HepG2 (cell line): ENCODE data around the gene THY1. TPM values are rescaled to one million over a fixed set of nuclear protein-coding genes. Genes with fewer than 3 reads are reported as not detected.

Source experiments
- ATAC-seq: fragments of 200-7000 bp; cut with Tn5 transposase; 3 replicates; pipeline ENCODE4 v1.9.1; 2020; ENCODE audit warnings: mild to moderate bottlenecking, moderate library complexity
- BruUV-seq: library from RNA; stranded (reverse); fragments of 400-500 nt; replicated peaks from 2 replicates; lab custom pipeline; 2021; lab: Mats Ljungman, UMichigan
- CTCF ChIA-PET: fragments of 300-600 bp; formaldehyde crosslinking; extraction: SDS; loops from one replicate; lab custom pipeline; 2021; ENCODE audit warnings: low total read pairs, inconsistent platforms, low intra/inter-chr PET ratio; lab: Yijun Ruan, JAX
- POLR2A ChIA-PET: fragments of 350-600 bp; sonication (Branson Sonifier 250); formaldehyde crosslinking; loops from one replicate; lab custom pipeline; 2020; ENCODE audit warnings: antibody characterized with exemption, inconsistent platforms; lab: Yijun Ruan, JAX
- DNase-seq: peaks from one replicate; pipeline ENCODE4 v3.0.0-alpha.2; 2015; ENCODE audit warnings: low spot score
- FAIRE-seq: peaks from 3 replicates; lab custom pipeline; 2011; peaks lifted over from hg19 to GRCh38; lab: Jason Lieb, UNC
- H2AFZ ChIP-seq: one replicate; pipeline ENCODE4 v1.6.1; 2011; ENCODE audit warnings: low read length, inconsistent platforms
- H3K27ac ChIP-seq: fragments of 300-600 bp; 3 replicates; pipeline ENCODE4 v1.8.0; 2011; ENCODE audit warnings: mixed run types, mild to moderate bottlenecking, mixed read lengths, low read length, inconsistent platforms; ENCODE audit not compliant: insufficient read depth; ENCODE audit errors: extremely low read length
- H3K27me3 ChIP-seq, 2 experiments: fragments of 200-600 bp in 1 of 2; 2 replicates in 1 of 2; 3 replicates in 1 of 2; pipeline versions ENCODE4 v1.6.0 to v1.8.0; 2011; ENCODE audit warnings: low read length in 2 of 2, mild to moderate bottlenecking in 2 of 2, moderate library complexity in 2 of 2, inconsistent platforms in 1 of 2; ENCODE audit not compliant: insufficient read depth in 2 of 2, control insufficient read depth in 1 of 2
- H3K36me3 ChIP-seq, 2 experiments: fragments of 200-600 bp in 1 of 2; replicated peaks in 1 of 2; 2 replicates in 1 of 2; 3 replicates in 1 of 2; pipeline versions ENCODE4 v1.5.1 to v1.8.0; 2011; ENCODE audit warnings: low read length in 2 of 2, inconsistent platforms in 1 of 2; ENCODE audit not compliant: insufficient read depth in 2 of 2, control insufficient read depth in 1 of 2
- H3K4me1 ChIP-seq: 2 replicates; pipeline ENCODE4 v1.5.1; 2012; ENCODE audit warnings: low read length, inconsistent platforms; ENCODE audit not compliant: insufficient read depth
- H3K4me2 ChIP-seq: 2 replicates; pipeline ENCODE4 v1.6.0; 2011; ENCODE audit warnings: low read depth, low read length, inconsistent platforms
- H3K4me3 ChIP-seq, 3 experiments: fragments of 200-600 bp in 1 of 3; sonication (generic), shearing (Covaris generic) in 1 of 3; replicated peaks in 1 of 3; 2 replicates each; pipeline ENCODE4 v1.5.1; 2011 to 2016; ENCODE audit warnings: low read length in 3 of 3, inconsistent platforms in 2 of 3, low read depth in 2 of 3, mild to moderate bottlenecking in 2 of 3, control low read depth in 1 of 3, mixed read lengths in 1 of 3; ENCODE audit not compliant: insufficient read depth in 1 of 3
- H3K79me2 ChIP-seq: one replicate; pipeline ENCODE4 v1.6.1; 2011; ENCODE audit warnings: low read length, inconsistent platforms; ENCODE audit not compliant: insufficient read depth
- H3K9ac ChIP-seq: 2 replicates; pipeline ENCODE4 v1.6.0; 2011; ENCODE audit warnings: mild to moderate bottlenecking, low read depth, low read length, inconsistent platforms; ENCODE audit not compliant: insufficient read depth
- H3K9me3 ChIP-seq: 2 replicates; pipeline ENCODE4 v1.5.1; 2012; ENCODE audit warnings: mild to moderate bottlenecking, low read length
- H4K20me1 ChIP-seq: 2 replicates; pipeline ENCODE4 v1.6.0; 2011; ENCODE audit warnings: inconsistent platforms, mild to moderate bottlenecking, low read length, moderate library complexity; ENCODE audit not compliant: insufficient read depth
- ATF4 ChIP-seq, 2 experiments: fragments of 450-650 bp in 1 of 2; sonication (generic) in 1 of 2; formaldehyde crosslinking; IDR thresholded peaks; 2 replicates each; pipeline versions ENCODE4 v1.5.0 to v1.8.0; 2020 to 2022; ENCODE audit warnings: mild to moderate bottlenecking in 1 of 2, missing genetic modification reagents in 1 of 2
- CC2D1A ChIP-seq: sonication (generic); formaldehyde crosslinking; IDR thresholded peaks from 2 replicates; pipeline ENCODE4 v1.8.1; 2023; ENCODE audit warnings: mild to moderate bottlenecking, missing genetic modification reagents
- CTCF ChIP-seq: sonication (generic); formaldehyde crosslinking; IDR thresholded peaks from 2 replicates; pipeline ENCODE4 v1.5.0; 2020; ENCODE audit warnings: mild to moderate bottlenecking, missing genetic modification reagents, moderate library complexity
- HIC2 ChIP-seq: sonication (generic); formaldehyde crosslinking; IDR thresholded peaks from 2 replicates; pipeline ENCODE4 v1.9.0; 2022; ENCODE audit warnings: low read depth, missing genetic modification reagents
- KDM5A ChIP-seq: fragments of 200-600 bp; sonication (generic); IDR thresholded peaks from 2 replicates; pipeline ENCODE4 v1.7.0; 2018; ENCODE audit warnings: antibody characterized with exemption, mild to moderate bottlenecking, low read length, borderline replicate concordance
- MEIS1 ChIP-seq: sonication (generic); formaldehyde crosslinking; IDR thresholded peaks from 2 replicates; pipeline ENCODE4 v1.9.0; 2021; ENCODE audit warnings: mild to moderate bottlenecking, missing genetic modification reagents, moderate library complexity, borderline replicate concordance
- PHF5A ChIP-seq: IDR thresholded peaks from one replicate; pipeline ENCODE4 v1.6.1; 2018; ENCODE audit warnings: low read depth, missing genetic modification reagents; ENCODE audit not compliant: unreplicated experiment
- RAD21 ChIP-seq: fragments of 450-650 bp; formaldehyde crosslinking; IDR thresholded peaks from 2 replicates; pipeline ENCODE4 v1.5.0; 2020; ENCODE audit warnings: mild to moderate bottlenecking
- SP2 ChIP-seq: sonication (generic); formaldehyde crosslinking; IDR thresholded peaks from 2 replicates; pipeline ENCODE4 v1.5.1; 2020; ENCODE audit warnings: mild to moderate bottlenecking, missing genetic modification reagents
- TEAD3 ChIP-seq: optimal IDR thresholded peaks from 2 replicates; pipeline ENCODE3; 2016; ENCODE audit warnings: borderline replicate concordance
- THAP11 ChIP-seq: IDR thresholded peaks from 2 replicates; pipeline ENCODE4 v1.6.1; 2016; ENCODE audit warnings: missing biosample characterization, missing genetic modification reagents
- TOE1 ChIP-seq: sonication (generic); formaldehyde crosslinking; IDR thresholded peaks from 2 replicates; pipeline ENCODE4 v1.4.0; 2020; ENCODE audit warnings: mild to moderate bottlenecking, missing genetic modification reagents
- ZBTB1 ChIP-seq: sonication (generic); formaldehyde crosslinking; IDR thresholded peaks from 2 replicates; pipeline ENCODE4 v1.4.0; 2020; ENCODE audit warnings: missing genetic modification reagents, borderline replicate concordance
- ZFYVE20 ChIP-seq: sonication (generic); formaldehyde crosslinking; IDR thresholded peaks from 2 replicates; pipeline ENCODE4 v1.8.0; 2023; ENCODE audit warnings: low read depth, mild to moderate bottlenecking, moderate library complexity, missing genetic modification reagents, borderline replicate concordance
- ZNF34 ChIP-seq: sonication (generic); formaldehyde crosslinking; IDR thresholded peaks from 2 replicates; pipeline ENCODE4 v1.4.0; 2020; ENCODE audit warnings: mild to moderate bottlenecking, missing genetic modification reagents, borderline replicate concordance
- ZNF629 ChIP-seq: sonication (generic); formaldehyde crosslinking; conservative IDR thresholded peaks from 2 replicates; pipeline ENCODE4 v1.5.0; 2020; ENCODE audit warnings: missing genetic modification reagents
- WGBS: methylation state at CpG from one replicate; pipeline ENCODE4 v1.1.6; 2017; ENCODE audit warnings: low lambda C conversion rate; 5-methylcytosine and 5-hydroxymethylcytosine counted together
- in situ Hi-C: cut with HindIII; loops from 2 replicates; pipeline ENCODE4 v1.10.0; 2017; ENCODE audit warnings: low pct_unique_long_range_greater_than_20kb; ENCODE audit not compliant: extremely low pct_ligation_motif_present
- intact Hi-C: fragments of 100-400 bp; cut with micrococcal nuclease; formaldehyde crosslinking; loops from one replicate; pipeline ENCODE4 v1.10.0; 2022; ENCODE audit not compliant: unreplicated experiment
- polyA plus RNA-seq, 8 experiments: library from polyadenylated mRNA; depleted of rRNA in 3 of 8; stranded (reverse) in 7 of 8; unstranded in 1 of 8; fragments of >200 nt; fragmentation: Illumina TruSeq in 4 of 8; extraction: Trizol in 4 of 8; gene quantifications; 2 replicates each; pipeline versions ENCODE4 v1.2.1 to v1.2.3, GENCODE V29; 2011 to 2016; ENCODE audit warnings: low read depth in 4 of 8, missing spikeins in 1 of 8, mixed read lengths in 1 of 8; ENCODE audit not compliant: insufficient read depth in 1 of 8
- total RNA-seq, 5 experiments: library from RNA; depleted of rRNA; stranded (reverse); fragments of >200 nt; fragmentation: Illumina TruSeq; extraction: Trizol; gene quantifications; 2 replicates each; pipeline ENCODE4 v1.2.3, GENCODE V29; 2016; ENCODE audit warnings: low read depth in 1 of 5

The THY1 gene
- total and polyA plus RNA-seq, 2 of the 13 experiments (the other 11 are each of a cell fraction or from before 2014, with no cell fraction given) = not detected

- Histone ChIP-seq H3K9me3 (no peaks in the 10 kb centered on the region), H3K27me3 (no peaks in the 10 kb centered on the region), H3K79me2 (no peaks in the 10 kb centered on the region), H3K36me3 (no peaks in the 10 kb centered on the region), H3K4me3 (no peak overlapping the region), H3K4me1 (no peaks in the 10 kb centered on the region), H3K4me2 (no peak overlapping the region), H3K27ac (no peak overlapping the region), H3K9ac (no peak overlapping the region), H4K20me1 (no peaks in the 10 kb centered on the region), H2AFZ (no peak overlapping the region)
- whole genome bisulfite sequencing = 93% methylated on average over 10 of the region's 10 CpGs
- intact Hi-C loops (no loop called here), in situ Hi-C loops (no loop called here)
- ATAC-seq (no peak), DNase-seq (no peak), FAIRE-seq (no peak)
- CTCF ChIA-PET = no interaction called here
- BruUV-seq = no TSS peak
- POLR2A ChIA-PET = no interaction called here
- no peak for TF ChIP-seq SP2
- TF ChIP-seq ATF4 (CRISPR knock-in tag; IDR thresholded peaks at IDR 0.05) = no peak
- no peak for TF ChIP-seq RAD21 (CRISPR knock-in tag)
- no peak for TF ChIP-seq HIC2 (CRISPR knock-in tag)
- no peak for TF ChIP-seq ZNF34
- TF ChIP-seq ZBTB1 = no peak
- TF ChIP-seq KDM5A = no peak
- no peak for TF ChIP-seq PHF5A
- TF ChIP-seq MEIS1 (CRISPR knock-in tag) = no peak
- TF ChIP-seq THAP11 (CRISPR knock-in tag) = no peak
- TF ChIP-seq CTCF = no peak
- TF ChIP-seq ZFYVE20 (CRISPR knock-in tag) = no peak
- no peak for TF ChIP-seq ZNF629
- no peak for TF ChIP-seq CC2D1A (CRISPR knock-in tag)
- TF ChIP-seq TOE1 (CRISPR knock-in tag) = no peak
- no peak for TF ChIP-seq TEAD3 (CRISPR knock-in tag)
Observed at GRCh38 chr11:119415966-119416365, 7.0 kb downstream of the THY1 start.
